ENCODE data around the gene ARSB.

ARSB gene

DNA sequence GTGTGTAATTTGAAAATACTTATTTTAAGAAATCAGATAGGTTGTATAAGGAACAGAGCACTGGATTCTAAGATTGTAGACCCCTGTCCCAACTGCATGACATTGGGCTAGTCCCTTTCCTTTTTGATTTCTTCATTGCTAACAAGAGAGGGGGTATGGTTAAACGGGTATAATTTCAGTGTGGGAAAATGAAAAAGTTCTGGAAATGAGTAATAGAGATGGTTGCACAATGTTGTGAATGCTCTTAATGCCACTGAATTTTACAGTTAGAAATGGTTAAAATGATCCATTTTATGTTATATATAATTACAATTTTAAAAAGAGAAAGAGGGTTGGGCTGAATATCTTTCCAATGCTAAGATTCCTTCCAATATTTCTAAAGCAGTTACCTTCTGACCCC is 233.2 kb downstream of the ARSB start:
- TF ChIP-seq TAF1 (IDR thresholded peaks at IDR 0.05; ENCODE audit: borderline replicate concordance, insufficient read depth, low read length) (no peak), POLR2AphosphoS5 (IDR thresholded peaks at IDR 0.05; ENCODE audit: low read depth, low read length) (no peak), SIN3A (IDR thresholded peaks at IDR 0.05; ENCODE audit: borderline replicate concordance, insufficient read depth, low read length) (no peak)
- TF ChIP-seq, protein P1, sequence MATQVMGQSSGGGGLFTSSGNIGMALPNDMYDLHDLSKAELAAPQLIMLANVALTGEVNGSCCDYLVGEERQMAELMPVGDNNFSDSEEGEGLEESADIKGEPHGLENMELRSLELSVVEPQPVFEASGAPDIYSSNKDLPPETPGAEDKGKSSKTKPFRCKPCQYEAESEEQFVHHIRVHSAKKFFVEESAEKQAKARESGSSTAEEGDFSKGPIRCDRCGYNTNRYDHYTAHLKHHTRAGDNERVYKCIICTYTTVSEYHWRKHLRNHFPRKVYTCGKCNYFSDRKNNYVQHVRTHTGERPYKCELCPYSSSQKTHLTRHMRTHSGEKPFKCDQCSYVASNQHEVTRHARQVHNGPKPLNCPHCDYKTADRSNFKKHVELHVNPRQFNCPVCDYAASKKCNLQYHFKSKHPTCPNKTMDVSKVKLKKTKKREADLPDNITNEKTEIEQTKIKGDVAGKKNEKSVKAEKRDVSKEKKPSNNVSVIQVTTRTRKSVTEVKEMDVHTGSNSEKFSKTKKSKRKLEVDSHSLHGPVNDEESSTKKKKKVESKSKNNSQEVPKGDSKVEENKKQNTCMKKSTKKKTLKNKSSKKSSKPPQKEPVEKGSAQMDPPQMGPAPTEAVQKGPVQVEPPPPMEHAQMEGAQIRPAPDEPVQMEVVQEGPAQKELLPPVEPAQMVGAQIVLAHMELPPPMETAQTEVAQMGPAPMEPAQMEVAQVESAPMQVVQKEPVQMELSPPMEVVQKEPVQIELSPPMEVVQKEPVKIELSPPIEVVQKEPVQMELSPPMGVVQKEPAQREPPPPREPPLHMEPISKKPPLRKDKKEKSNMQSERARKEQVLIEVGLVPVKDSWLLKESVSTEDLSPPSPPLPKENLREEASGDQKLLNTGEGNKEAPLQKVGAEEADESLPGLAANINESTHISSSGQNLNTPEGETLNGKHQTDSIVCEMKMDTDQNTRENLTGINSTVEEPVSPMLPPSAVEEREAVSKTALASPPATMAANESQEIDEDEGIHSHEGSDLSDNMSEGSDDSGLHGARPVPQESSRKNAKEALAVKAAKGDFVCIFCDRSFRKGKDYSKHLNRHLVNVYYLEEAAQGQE (IDR thresholded peaks at IDR 0.05; ENCODE audit: insufficient read depth in 1 of 2, low read depth in 2 of 2, low read length in 2 of 2), result no peak

DNA sequence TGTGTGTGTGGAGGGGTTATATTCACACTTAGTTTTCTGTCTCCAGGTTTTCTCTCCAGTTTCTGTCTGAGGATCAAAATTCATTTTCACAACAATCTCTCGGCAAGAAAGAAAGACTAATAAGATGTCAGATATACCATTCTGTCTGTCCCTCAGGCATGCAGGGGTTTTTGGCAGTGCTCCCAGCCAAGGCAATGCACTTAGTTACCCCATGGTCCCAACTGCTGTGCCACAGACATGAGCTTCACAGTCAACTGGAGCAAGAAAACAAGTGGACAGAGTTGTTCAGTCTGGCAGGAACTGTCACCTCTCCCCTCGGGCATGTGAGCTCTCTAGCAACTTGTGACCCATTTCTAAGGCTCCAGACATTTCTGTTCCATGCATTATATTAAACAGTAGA is 234.8 kb downstream of the ARSB start:
- TF ChIP-seq SIN3A (IDR thresholded peaks at IDR 0.05; ENCODE audit: borderline replicate concordance, insufficient read depth, low read length), result no peak
- TF ChIP-seq, protein P1 (IDR thresholded peaks at IDR 0.05; ENCODE audit: insufficient read depth in 1 of 2, low read depth in 2 of 2, low read length in 2 of 2), result no peak
- no peak for TF ChIP-seq FOXP2 (optimal IDR thresholded peaks at IDR 0.05; ENCODE audit: borderline replicate concordance, extremely low read depth, extremely low read length, insufficient read depth)
- no peak for TF ChIP-seq TAF1 (IDR thresholded peaks at IDR 0.05; ENCODE audit: borderline replicate concordance, insufficient read depth, low read length)
- TF ChIP-seq POLR2AphosphoS5 (IDR thresholded peaks at IDR 0.05; ENCODE audit: low read depth, low read length), result no peak

DNA sequence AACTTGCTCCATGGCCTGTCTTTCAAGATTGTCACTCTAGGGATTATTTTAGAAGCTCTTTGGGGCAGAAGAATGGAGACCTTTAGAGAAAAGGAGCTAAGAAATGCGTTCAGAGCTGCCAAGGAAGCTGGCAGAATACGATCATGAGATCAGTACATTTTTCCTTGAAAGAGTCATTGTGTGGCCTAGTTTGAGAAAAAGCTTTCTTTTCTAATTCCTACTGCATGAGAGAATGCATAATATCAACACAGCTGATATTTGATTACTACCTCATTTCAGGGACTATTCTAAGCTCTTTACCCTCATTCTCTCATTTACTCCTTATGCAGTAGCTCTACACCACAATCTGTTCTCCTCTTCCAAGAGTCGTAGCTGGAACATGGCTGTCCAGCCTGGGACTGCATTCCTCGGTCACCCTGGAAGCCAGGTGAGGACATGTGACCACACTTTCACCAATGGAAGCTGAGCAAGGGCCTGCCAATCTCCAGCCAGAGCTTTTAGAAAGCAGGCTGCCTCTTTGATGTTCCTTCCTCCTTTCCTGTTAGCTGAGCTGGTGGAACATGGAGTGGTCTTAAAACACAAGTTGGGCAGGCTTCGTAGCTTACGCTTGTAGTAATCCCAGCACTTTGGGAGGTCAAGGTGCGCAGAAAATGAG is 237.3 kb downstream of the ARSB start:
- TF ChIP-seq, protein P1 (IDR thresholded peaks at IDR 0.05; ENCODE audit: insufficient read depth in 1 of 2, low read depth in 2 of 2, low read length in 2 of 2), result no peak
- TF ChIP-seq POLR2AphosphoS5 (IDR thresholded peaks at IDR 0.05; ENCODE audit: low read depth, low read length), result no peak
- TF ChIP-seq SIN3A (IDR thresholded peaks at IDR 0.05; ENCODE audit: borderline replicate concordance, insufficient read depth, low read length), result no peak
- no peak for TF ChIP-seq TAF1 (IDR thresholded peaks at IDR 0.05; ENCODE audit: borderline replicate concordance, insufficient read depth, low read length)
- TF ChIP-seq FOXP2 (optimal IDR thresholded peaks at IDR 0.05; ENCODE audit: borderline replicate concordance, extremely low read depth, extremely low read length, insufficient read depth), result no peak

DNA sequence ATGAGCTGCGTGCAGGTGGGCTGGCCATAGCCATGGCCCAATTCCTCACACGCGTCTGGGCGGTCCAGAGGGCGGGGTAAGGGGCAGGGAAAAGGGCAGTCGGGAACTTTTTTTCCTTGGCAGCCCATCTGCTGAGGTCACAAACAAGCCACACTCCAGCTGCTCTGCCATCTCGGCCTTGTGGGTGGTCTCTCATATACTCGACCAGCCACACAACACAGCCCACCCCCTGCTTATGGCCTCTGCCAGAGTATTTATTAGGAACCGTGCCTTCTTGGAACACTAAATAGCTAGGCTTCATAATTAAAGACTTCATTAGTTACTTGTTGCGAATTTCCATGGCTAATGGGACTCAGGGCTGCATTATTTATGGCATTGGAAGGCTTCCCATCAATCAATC is 238.1 kb downstream of the ARSB start:
- no peak for TF ChIP-seq POLR2AphosphoS5 (IDR thresholded peaks at IDR 0.05; ENCODE audit: low read depth, low read length)
- no peak for TF ChIP-seq SIN3A (IDR thresholded peaks at IDR 0.05; ENCODE audit: borderline replicate concordance, insufficient read depth, low read length)
- no peak for TF ChIP-seq TAF1 (IDR thresholded peaks at IDR 0.05; ENCODE audit: borderline replicate concordance, insufficient read depth, low read length)
- TF ChIP-seq FOXP2 (optimal IDR thresholded peaks at IDR 0.05; ENCODE audit: borderline replicate concordance, extremely low read depth, extremely low read length, insufficient read depth), result no peak
- TF ChIP-seq, protein P1 (IDR thresholded peaks at IDR 0.05; ENCODE audit: insufficient read depth in 1 of 2, low read depth in 2 of 2, low read length in 2 of 2), result no peak

All from PFSK-1 (cell line).